ENCODE measurements around the gene OTUD3.

OTUD3 gene

DNA sequence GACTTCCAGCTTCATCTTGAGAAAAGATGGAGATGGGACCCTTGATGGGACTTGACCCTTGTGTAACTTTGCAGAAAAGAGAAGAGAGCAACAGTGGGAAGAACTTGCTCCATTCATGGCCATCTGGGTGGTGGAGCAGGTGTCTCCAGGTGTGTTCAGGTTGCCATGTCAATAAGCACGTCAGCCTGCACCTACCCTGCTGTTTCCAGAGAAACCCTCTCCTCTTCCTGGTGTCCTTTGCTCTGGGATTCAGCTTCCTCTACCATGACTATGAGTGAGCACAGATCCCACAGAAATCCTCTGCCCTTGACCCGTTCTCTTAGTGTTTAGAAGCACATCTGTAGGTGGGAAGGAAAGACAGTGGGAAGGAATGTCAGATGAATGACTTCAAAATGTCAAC lies 21.8 kb upstream of the OTUD3 start:
- TF ChIP-seq, protein P1, sequence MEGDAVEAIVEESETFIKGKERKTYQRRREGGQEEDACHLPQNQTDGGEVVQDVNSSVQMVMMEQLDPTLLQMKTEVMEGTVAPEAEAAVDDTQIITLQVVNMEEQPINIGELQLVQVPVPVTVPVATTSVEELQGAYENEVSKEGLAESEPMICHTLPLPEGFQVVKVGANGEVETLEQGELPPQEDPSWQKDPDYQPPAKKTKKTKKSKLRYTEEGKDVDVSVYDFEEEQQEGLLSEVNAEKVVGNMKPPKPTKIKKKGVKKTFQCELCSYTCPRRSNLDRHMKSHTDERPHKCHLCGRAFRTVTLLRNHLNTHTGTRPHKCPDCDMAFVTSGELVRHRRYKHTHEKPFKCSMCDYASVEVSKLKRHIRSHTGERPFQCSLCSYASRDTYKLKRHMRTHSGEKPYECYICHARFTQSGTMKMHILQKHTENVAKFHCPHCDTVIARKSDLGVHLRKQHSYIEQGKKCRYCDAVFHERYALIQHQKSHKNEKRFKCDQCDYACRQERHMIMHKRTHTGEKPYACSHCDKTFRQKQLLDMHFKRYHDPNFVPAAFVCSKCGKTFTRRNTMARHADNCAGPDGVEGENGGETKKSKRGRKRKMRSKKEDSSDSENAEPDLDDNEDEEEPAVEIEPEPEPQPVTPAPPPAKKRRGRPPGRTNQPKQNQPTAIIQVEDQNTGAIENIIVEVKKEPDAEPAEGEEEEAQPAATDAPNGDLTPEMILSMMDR (IDR thresholded peaks at IDR 0.05; ENCODE audit: control insufficient read depth, insufficient read depth, low read depth, low read length, missing control alignments), result no peak
- H3K4me3 ChIP-seq (ENCODE audit: control insufficient read depth, low read depth, low read length), result no peak overlapping the region
- DNase-seq (ENCODE audit: low read depth), result no peak

DNA sequence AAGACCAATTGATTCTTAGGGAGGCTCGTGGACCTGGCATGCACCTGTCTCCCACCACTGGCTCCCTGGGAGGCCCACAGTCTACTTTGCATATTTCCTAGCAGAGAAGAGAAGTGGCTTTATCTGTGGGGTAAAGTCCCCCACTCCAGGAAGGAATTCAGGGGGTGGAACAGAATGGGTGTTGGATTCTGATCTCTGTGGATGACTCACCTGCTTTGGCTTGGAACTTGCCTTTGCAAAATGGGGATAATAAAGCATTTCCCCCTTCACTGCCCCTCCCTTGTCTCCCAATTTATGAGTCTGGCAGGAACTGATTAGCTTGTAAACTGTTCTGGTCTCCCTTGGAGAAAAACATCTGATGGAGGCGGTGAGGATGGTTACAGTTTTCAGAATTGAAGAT lies 21.2 kb upstream of the OTUD3 start:
- peak; percentile 78 for DNase-seq (ENCODE audit: low read depth)
- no peak overlapping the region for H3K4me3 ChIP-seq (ENCODE audit: control insufficient read depth, low read depth, low read length)
- TF ChIP-seq, protein P1 (IDR thresholded peaks at IDR 0.05; ENCODE audit: control insufficient read depth, insufficient read depth, low read depth, low read length, missing control alignments), result no peak

DNA sequence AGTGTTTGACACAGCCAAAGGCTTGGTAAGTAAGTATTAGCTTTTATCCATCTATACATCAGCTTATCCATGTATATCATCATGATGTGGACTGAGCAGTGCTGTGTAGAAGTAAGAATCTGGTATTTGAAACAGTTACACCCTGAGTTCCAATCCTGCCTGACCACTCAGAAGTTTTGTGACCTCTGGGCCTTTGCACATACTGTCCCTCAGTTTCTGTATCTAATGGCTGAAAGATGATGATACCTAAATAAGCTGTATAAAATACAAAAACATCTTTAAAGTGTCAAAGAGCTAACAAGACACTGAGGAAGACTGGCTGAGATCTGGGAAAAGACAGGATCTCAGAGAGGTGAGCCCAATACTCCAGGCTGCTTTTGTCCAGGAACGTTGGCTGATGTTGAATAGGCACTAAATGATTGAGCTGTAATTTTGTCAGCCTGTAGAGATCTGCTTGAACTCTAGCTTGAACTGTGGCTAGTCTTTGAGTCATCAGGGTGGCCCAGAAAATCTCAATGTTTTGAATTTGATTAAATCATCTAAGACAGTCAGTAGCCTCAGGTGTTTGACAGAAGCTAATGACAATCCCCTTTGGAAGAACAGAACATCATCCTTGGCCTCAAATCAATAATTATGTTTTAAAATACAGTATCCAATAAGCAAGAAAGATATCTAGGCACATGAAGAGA lies 20.2 kb upstream of the OTUD3 start:
- DNase-seq (ENCODE audit: low read depth), result no peak
- H3K4me3 ChIP-seq (ENCODE audit: control insufficient read depth, low read depth, low read length), result no peak overlapping the region
- TF ChIP-seq, protein P1 (IDR thresholded peaks at IDR 0.05; ENCODE audit: control insufficient read depth, insufficient read depth, low read depth, low read length, missing control alignments), result no peak

DNA sequence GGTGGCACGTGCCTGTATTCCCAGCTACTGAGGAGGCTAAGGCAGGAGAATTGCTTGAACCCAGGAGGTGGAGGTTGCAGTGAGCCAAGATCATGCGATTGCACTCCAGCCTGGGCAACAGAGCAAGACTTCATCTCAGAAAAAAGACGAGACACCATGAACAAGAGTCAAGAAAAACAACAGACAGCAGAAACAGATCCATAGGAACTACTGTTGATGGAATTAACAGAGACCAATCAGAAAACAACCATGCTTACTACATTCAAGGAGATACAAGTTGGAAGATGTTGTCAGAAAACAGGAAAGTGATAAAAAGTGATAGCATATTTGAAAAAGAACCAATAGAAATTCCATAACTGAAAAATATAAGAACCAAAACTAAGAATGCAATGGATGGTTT lies 19.3 kb upstream of the OTUD3 start:
- TF ChIP-seq, protein P1 (IDR thresholded peaks at IDR 0.05; ENCODE audit: control insufficient read depth, insufficient read depth, low read depth, low read length, missing control alignments), result no peak
- no peak for DNase-seq (ENCODE audit: low read depth)
- no peak overlapping the region for H3K4me3 ChIP-seq (ENCODE audit: control insufficient read depth, low read depth, low read length)

DNA sequence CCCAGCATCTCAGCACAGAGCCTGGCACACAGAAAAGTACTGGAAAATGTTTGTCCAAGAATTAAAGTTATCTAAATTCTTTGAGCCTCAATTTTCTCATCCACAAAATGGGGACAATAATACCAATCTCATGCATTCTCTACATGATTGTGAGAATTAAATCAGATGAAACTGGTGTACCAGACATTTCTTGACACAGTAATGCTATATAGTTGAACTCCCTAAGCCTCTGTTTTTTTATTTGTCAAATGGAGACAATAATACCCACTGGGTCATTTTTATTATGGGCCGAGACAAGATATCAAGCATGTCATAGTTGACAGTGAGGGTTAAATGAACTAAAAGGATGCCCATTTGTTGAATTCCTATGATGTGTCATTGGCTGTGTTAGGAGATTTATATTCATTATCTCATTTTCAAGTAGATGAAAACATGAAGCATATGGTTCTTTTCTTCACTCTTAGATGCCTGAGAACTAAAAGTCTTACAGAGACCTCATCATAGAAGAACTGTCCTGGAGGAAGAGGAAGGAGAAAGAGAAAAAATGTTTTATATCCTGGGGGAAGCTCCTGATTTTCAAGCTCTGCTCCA lies 17.5 kb upstream of the OTUD3 start:
- no peak overlapping the region for H3K4me3 ChIP-seq (ENCODE audit: control insufficient read depth, low read depth, low read length)
- TF ChIP-seq, protein P1 (IDR thresholded peaks at IDR 0.05; ENCODE audit: control insufficient read depth, insufficient read depth, low read depth, low read length, missing control alignments), result no peak

DNA sequence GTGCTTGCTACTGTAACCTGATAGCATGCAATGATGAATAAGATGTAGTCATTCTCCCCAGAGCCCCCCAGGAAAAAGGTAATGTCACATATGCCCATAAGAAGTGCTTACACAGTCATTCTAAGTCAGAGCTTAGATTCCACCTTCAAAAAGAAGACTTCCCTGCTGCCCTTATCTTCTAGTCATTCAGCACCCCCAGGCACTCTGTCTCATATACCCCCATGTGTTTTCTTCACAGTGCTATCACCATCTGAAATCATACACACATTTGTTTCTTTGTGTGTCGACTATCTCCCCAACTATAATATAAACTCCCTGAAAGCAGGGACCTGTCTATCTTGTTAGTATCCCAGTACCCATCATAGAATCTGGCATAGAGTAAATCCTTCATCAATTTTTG lies 16.2 kb upstream of the OTUD3 start:
- TF ChIP-seq, protein P1 (IDR thresholded peaks at IDR 0.05; ENCODE audit: control insufficient read depth, insufficient read depth, low read depth, low read length, missing control alignments), result no peak
- no peak overlapping the region for H3K4me3 ChIP-seq (ENCODE audit: control insufficient read depth, low read depth, low read length)
- DNase-seq (ENCODE audit: low read depth), result no peak

More for the DNA sequence above, 17.5 kb upstream of the OTUD3 start:
- DNase-seq (ENCODE audit: low read depth), result no peak
